H1 (cell line): ENCODE measurements around the gene TMEM72. TPM values are rescaled to one million over a fixed set of nuclear protein-coding genes. Genes with fewer than 3 reads are reported as not detected.
A peak's percentile ranks its signal among the peaks of the same experiment; 100 is the strongest.

Source experiments
- ASH2L ChIP-seq: fragments of 200-600, 300-600 bp; sonication (generic); IDR thresholded peaks from one replicate; pipeline ENCODE4 v1.7.1; 2017; ENCODE audit warnings: low read length
- BACH1 ChIP-seq: IDR thresholded peaks from 2 replicates; pipeline ENCODE4 v1.6.1; 2012; ENCODE audit warnings: low read length, improper control_type of control experiment
- BRCA1 ChIP-seq: IDR thresholded peaks from 2 replicates; pipeline ENCODE4 v1.6.1; 2012; ENCODE audit warnings: low read depth, low read length, improper control_type of control experiment
- CBX5 ChIP-seq: fragments of 300-800, 300-1000 bp; sonication (generic); IDR thresholded peaks from 2 replicates; pipeline ENCODE4 v1.7.1; 2016; ENCODE audit warnings: antibody characterized with exemption, low read length, low read depth
- CEBPB ChIP-seq: IDR thresholded peaks from 2 replicates; pipeline ENCODE4 v1.6.1; 2012; ENCODE audit warnings: low read depth, low read length
- CHD1 ChIP-seq: IDR thresholded peaks from 2 replicates; pipeline ENCODE4 v1.6.1; 2012; ENCODE audit warnings: low read depth, low read length, improper control_type of control experiment
- CHD2 ChIP-seq: IDR thresholded peaks from 2 replicates; pipeline ENCODE4 v1.6.1; 2012; ENCODE audit warnings: low read length, improper control_type of control experiment
- FOSL1 ChIP-seq: IDR thresholded peaks from 2 replicates; pipeline ENCODE4 v1.6.1; 2011; ENCODE audit warnings: mild to moderate bottlenecking, low read depth, low read length, moderate library complexity; ENCODE audit not compliant: insufficient read depth
- HDAC2 ChIP-seq, 2 experiments: fragments of 300-600 bp in 1 of 2; sonication (generic) in 1 of 2; IDR thresholded peaks; 2 replicates each; pipeline ENCODE4 v1.6.1; 2011 to 2012; ENCODE audit warnings: low read depth in 2 of 2, low read length in 2 of 2, mild to moderate bottlenecking in 2 of 2, moderate library complexity in 2 of 2, borderline replicate concordance in 1 of 2, inconsistent platforms in 1 of 2
- JUND ChIP-seq: IDR thresholded peaks from 2 replicates; pipeline ENCODE4 v1.6.1; 2011; ENCODE audit warnings: mild to moderate bottlenecking, improper control_type of control experiment, low read length
- KDM5A ChIP-seq: fragments of 200-600 bp; IDR thresholded peaks from 2 replicates; pipeline ENCODE4 v1.7.1; 2012; ENCODE audit warnings: mild to moderate bottlenecking, low read length, inconsistent platforms, mixed read lengths
- NRF1 ChIP-seq: IDR thresholded peaks from 2 replicates; pipeline ENCODE4 v1.6.1; 2011; ENCODE audit warnings: mild to moderate bottlenecking, low read depth, low read length, improper control_type of control experiment
- PHF8 ChIP-seq: fragments of 200-600 bp; sonication (generic); conservative IDR thresholded peaks from 2 replicates; pipeline ENCODE4 v1.7.1; 2012; ENCODE audit warnings: low read depth, mild to moderate bottlenecking, inconsistent platforms, low read length, moderate library complexity
- POLR2A ChIP-seq, 2 experiments: IDR thresholded peaks; 1 replicate in 1 of 2; 2 replicates in 1 of 2; pipeline ENCODE4 v1.6.1; 2011; ENCODE audit warnings: low read depth in 2 of 2, low read length in 2 of 2, mild to moderate bottlenecking in 2 of 2; ENCODE audit errors: control extremely low read depth in 1 of 2
- POLR2AphosphoS5 ChIP-seq: IDR thresholded peaks from 2 replicates; pipeline ENCODE4 v1.6.1; 2011; ENCODE audit warnings: low read depth, low read length
- RAD21 ChIP-seq, 2 experiments: IDR thresholded peaks in 1 of 2; conservative IDR thresholded peaks in 1 of 2; 2 replicates each; pipeline ENCODE4 v1.6.1; 2011; ENCODE audit warnings: low read depth in 2 of 2, low read length in 2 of 2, improper control_type of control experiment in 1 of 2, inconsistent platforms in 1 of 2, mild to moderate bottlenecking in 1 of 2, moderate library complexity in 1 of 2
- RBBP5 ChIP-seq: IDR thresholded peaks from 2 replicates; pipeline ENCODE4 v1.7.1; 2012; ENCODE audit warnings: low read depth, mild to moderate bottlenecking, inconsistent platforms, low read length, moderate library complexity, borderline replicate concordance
- SIN3A ChIP-seq, 2 experiments: IDR thresholded peaks in 1 of 2; conservative IDR thresholded peaks in 1 of 2; 2 replicates each; pipeline ENCODE4 v1.6.1; 2011 to 2012; ENCODE audit warnings: low read length in 2 of 2, improper control_type of control experiment in 1 of 2, low read depth in 1 of 2, mild to moderate bottlenecking in 1 of 2
- SUZ12 ChIP-seq: fragments of 200-600 bp; sonication (generic); IDR thresholded peaks from 2 replicates; pipeline ENCODE4 v1.6.1; 2012; ENCODE audit warnings: mild to moderate bottlenecking, inconsistent platforms, low read length, moderate library complexity, mixed read lengths
- polyA plus RNA-seq, 7 experiments: library from polyadenylated mRNA; depleted of rRNA in 3 of 7; stranded (reverse) in 5 of 7; unstranded in 2 of 7; fragments of >200 nt in 5 of 7; fragments of 200-250 nt in 2 of 7; gene quantifications; 1 replicate in 5 of 7; 2 replicates in 1 of 7; 4 replicates in 1 of 7; pipeline versions ENCODE4 v1.2.1 to v1.2.3, GENCODE V29; 2011 to 2013; ENCODE audit warnings: missing spikeins in 2 of 7, mixed read lengths in 2 of 7
- total RNA-seq: library from RNA; stranded (reverse); fragmentation: NEBNext Ultra II Directional; extraction: Animal tissue kit (Norgen Biotek cat#: 25700); gene quantifications from 2 replicates; pipeline ENCODE4 v1.2.1, GENCODE V29; 2021
- TF ChIP-seq, protein P1 (sequence below): IDR thresholded peaks from 2 replicates; pipeline ENCODE4 v1.6.1; 2012; ENCODE audit warnings: inconsistent platforms
- TF ChIP-seq, protein P2 (sequence below): IDR thresholded peaks from 2 replicates; pipeline ENCODE4 v1.6.1; 2012; ENCODE audit warnings: inconsistent platforms

TMEM72 gene
- total and polyA plus RNA-seq, 2 of the 8 experiments (the other 6 are each of a cell fraction or from before 2014, with no cell fraction given): not detected

DNA sequence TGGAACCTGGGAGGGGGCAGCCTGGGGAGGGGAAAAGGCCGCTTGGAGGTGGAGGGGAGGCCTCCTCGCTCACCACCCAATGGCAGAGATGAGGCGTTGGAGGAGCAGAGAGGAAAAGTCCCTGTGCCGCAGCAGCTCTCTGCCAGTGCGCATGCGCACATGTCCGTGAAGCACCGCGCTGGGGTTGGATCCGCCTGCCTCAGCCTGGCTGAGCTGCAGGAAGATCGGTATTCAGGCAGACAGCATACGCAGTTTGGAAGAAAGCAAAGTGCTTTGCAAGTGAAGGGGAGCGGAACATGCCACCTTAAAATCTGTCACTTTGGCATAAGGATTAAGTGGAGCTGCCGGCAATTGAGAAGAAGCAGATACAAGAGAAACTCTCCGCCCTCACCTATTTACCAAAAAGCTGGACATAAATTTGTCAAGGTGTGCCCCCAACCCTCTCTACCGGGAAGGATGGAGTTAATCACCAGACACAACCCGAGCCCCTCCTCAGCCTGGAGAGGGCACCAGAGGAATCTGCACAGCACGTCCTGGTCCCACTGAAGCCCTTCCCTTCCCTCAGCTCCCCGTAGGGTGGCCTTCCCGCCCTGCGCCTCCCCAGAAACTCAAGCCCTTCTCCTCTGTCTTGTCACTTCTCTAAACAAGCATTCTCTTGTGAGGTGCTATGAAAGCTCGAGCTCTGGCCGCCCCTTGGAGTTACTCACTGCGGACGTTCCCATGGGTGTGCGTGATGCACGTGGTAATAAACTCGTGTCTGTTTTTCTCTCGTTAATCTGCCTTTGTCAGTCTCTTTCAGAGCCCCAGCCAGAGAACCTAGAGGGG, 32.2 kb upstream of the TMEM72 start (continued):
- TF ChIP-seq PHF8 (0 out of 2 replicates have a peak, but pooled peaks have one; percentile 32), FOSL1 (no peak), BRCA1 (no peak), CHD1 (no peak), ASH2L (no peak), HDAC2 (IDR thresholded peaks at IDR 0.05; ENCODE audit: borderline replicate concordance in 1 of 2, low read depth in 2 of 2, low read length in 2 of 2) (0 out of 4 replicates have a peak, but pooled peaks of 1 of the 2 experiments have one; percentile 51), RAD21 (IDR thresholded peaks at IDR 0.05 in 1 of 2, conservative IDR thresholded peaks at IDR 0.05 in 1 of 2; ENCODE audit: low read depth in 2 of 2, low read length in 2 of 2) (peak; percentile 42 to 54), BACH1 (no peak), KDM5A (no peak), CEBPB (no peak), POLR2A (IDR thresholded peaks at IDR 0.05; ENCODE audit: control extremely low read depth in 1 of 2, low read depth in 2 of 2, low read length in 2 of 2) (no peak), JUND (peak; percentile 40; the same call in 1 of the 2 replicates), POLR2AphosphoS5 (no peak; the same call in 1 of the 2 replicates), RBBP5 (peak; percentile 71; the same call in 1 of the 2 replicates), SUZ12 (peak; percentile 30; the same call in 1 of the 2 replicates), CHD2 (no peak), NRF1 (peak; percentile 69), SIN3A (conservative IDR thresholded peaks at IDR 0.05 in 1 of 2, IDR thresholded peaks at IDR 0.05 in 1 of 2; ENCODE audit: low read depth in 1 of 2, low read length in 2 of 2) (0 out of 4 replicates have a peak, but pooled peaks of 1 of the 2 experiments have one; percentile 39), CBX5 (no peak)
- TF ChIP-seq, protein P1, sequence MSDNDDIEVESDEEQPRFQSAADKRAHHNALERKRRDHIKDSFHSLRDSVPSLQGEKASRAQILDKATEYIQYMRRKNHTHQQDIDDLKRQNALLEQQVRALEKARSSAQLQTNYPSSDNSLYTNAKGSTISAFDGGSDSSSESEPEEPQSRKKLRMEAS: peak; percentile 64
- TF ChIP-seq, protein P2, sequence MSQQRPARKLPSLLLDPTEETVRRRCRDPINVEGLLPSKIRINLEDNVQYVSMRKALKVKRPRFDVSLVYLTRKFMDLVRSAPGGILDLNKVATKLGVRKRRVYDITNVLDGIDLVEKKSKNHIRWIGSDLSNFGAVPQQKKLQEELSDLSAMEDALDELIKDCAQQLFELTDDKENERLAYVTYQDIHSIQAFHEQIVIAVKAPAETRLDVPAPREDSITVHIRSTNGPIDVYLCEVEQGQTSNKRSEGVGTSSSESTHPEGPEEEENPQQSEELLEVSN: peak; percentile 70
